ENCODE results near the gene SRSF3. TPM values are rescaled to one million over a fixed set of nuclear protein-coding genes. Genes with fewer than 3 reads are reported as not detected.

SRSF3 gene
- total RNA-seq, 2 experiments from 2014 or later: 316 to 539 TPM

- POLR2A ChIA-PET: no interaction called here
- DNase-seq (ENCODE audit: low spot score): no peak
Measured at GRCh38 chr6:36590237-36590636, 3.9 kb upstream of the SRSF3 start.

GRCh38 chr6:36592221-36592655 lies 1.9 kb upstream of the SRSF3 start:
- Histone ChIP-seq H2AFZ (ENCODE audit: low read length) (peak overlapping the region; percentile 40; the same call in 1 of the 2 replicates), H3K4me3 (ENCODE audit: low read depth, low read length, poor library complexity, severe bottlenecking) (peak overlapping the region; percentile 97), H3K36me3 (ENCODE audit: insufficient read depth, low read length) (peaks cover 30% of the 10 kb centered on the region), H4K20me1 (ENCODE audit: insufficient read depth, low read length) (peaks cover 27% of the 10 kb centered on the region), H3K9me3 (ENCODE audit: low read length) (no peaks in the 10 kb centered on the region), H3K4me2 (ENCODE audit: low read length) (peak overlapping the region; percentile 98), H3K79me2 (ENCODE audit: insufficient read depth, low read depth, low read length) (peaks cover 31% of the 10 kb centered on the region), H3K4me1 (ENCODE audit: insufficient read depth, low read length, poor library complexity, severe bottlenecking) (peaks cover 50% of the 10 kb centered on the region), H3K27ac (ENCODE audit: low read depth, low read length, poor library complexity, severe bottlenecking) (peak overlapping the region; percentile 97), H3K9me2 (ENCODE audit: insufficient read depth, low read length) (no peaks in the 10 kb centered on the region)
- TF ChIP-seq CTCF (conservative IDR thresholded peaks at IDR 0.05; ENCODE audit: low read length) (no peak), EZH2phosphoT487 (IDR thresholded peaks at IDR 0.05; ENCODE audit: borderline replicate concordance, low read depth, low read length) (no peak)
- intact Hi-C loops (cut with micrococcal nuclease; ENCODE audit: unreplicated experiment): loop anchor here (10.0 kb wide), 1 partner anchor 413 kb away; the partner anchor contains the start of gene FGD2
- BruUV-seq (replicated peaks): no TSS peak
- CTCF ChIA-PET (ENCODE audit: unreplicated experiment): interaction anchor here (0.6 to 0.7 kb wide), 2 partner anchors 23 to 175 kb away, joined by 3 to 4 read pairs; no protein-coding TSS in a partner anchor
- POLR2A ChIA-PET: interaction anchor here (0.6 to 1.7 kb wide), 12 partner anchors 12 to 570 kb away, joined by 3 to 9 read pairs (median 4); partner anchors contain the start of gene STK38
- peak; percentile 95 for DNase-seq (ENCODE audit: low spot score)

More at GRCh38 chr6:36590237-36590636, 3.9 kb upstream of the SRSF3 start:
- H3K4me2 ChIP-seq (ENCODE audit: low read length): no peak overlapping the region
- intact Hi-C loops (cut with micrococcal nuclease; ENCODE audit: unreplicated experiment): loop anchor here (10.0 kb wide), 1 partner anchor 415 kb away; the partner anchor contains the start of gene FGD2
- no peak overlapping the region for H3K4me3 ChIP-seq (ENCODE audit: low read depth, low read length, poor library complexity, severe bottlenecking)
- peaks cover 11% of the 10 kb centered on the region for H3K79me2 ChIP-seq (ENCODE audit: insufficient read depth, low read depth, low read length)
- no TSS peak for BruUV-seq (replicated peaks)
- H3K9me3 ChIP-seq (ENCODE audit: low read length): no peaks in the 10 kb centered on the region
- no peaks in the 10 kb centered on the region for H3K9me2 ChIP-seq (ENCODE audit: insufficient read depth, low read length)
- peak overlapping the region; percentile 97 for H3K27ac ChIP-seq (ENCODE audit: low read depth, low read length, poor library complexity, severe bottlenecking)
- TF ChIP-seq EZH2phosphoT487 (IDR thresholded peaks at IDR 0.05; ENCODE audit: borderline replicate concordance, low read depth, low read length) (no peak), CTCF (conservative IDR thresholded peaks at IDR 0.05; ENCODE audit: low read length) (no peak)
- H4K20me1 ChIP-seq (ENCODE audit: insufficient read depth, low read length): peaks cover 9% of the 10 kb centered on the region; the same call in 1 of the 2 replicates
- H3K36me3 ChIP-seq (ENCODE audit: insufficient read depth, low read length): peaks cover 10% of the 10 kb centered on the region
- no peak overlapping the region for H2AFZ ChIP-seq (ENCODE audit: low read length)
- H3K4me1 ChIP-seq (ENCODE audit: insufficient read depth, low read length, poor library complexity, severe bottlenecking): peaks cover 46% of the 10 kb centered on the region
- CTCF ChIA-PET (ENCODE audit: unreplicated experiment): no interaction called here

- peaks cover 54% of the 10 kb centered on the region for H3K4me1 ChIP-seq (ENCODE audit: insufficient read depth, low read length, poor library complexity, severe bottlenecking)
- intact Hi-C loops (cut with micrococcal nuclease; ENCODE audit: unreplicated experiment): loop anchor here (1.0 to 10.0 kb wide), 4 partner anchors 46 to 411 kb away; partner anchors contain the start of genes FGD2, KCTD20, PXT1 and STK38
- H3K79me2 ChIP-seq (ENCODE audit: insufficient read depth, low read depth, low read length): peaks cover 45% of the 10 kb centered on the region
- H3K4me2 ChIP-seq (ENCODE audit: low read length): peak overlapping the region; percentile 98
- peaks cover 43% of the 10 kb centered on the region for H3K36me3 ChIP-seq (ENCODE audit: insufficient read depth, low read length)
- DNase-seq (ENCODE audit: low spot score): peak; percentile 91
- H3K9me3 ChIP-seq (ENCODE audit: low read length): no peaks in the 10 kb centered on the region
- peak overlapping the region; percentile 97 for H3K4me3 ChIP-seq (ENCODE audit: low read depth, low read length, poor library complexity, severe bottlenecking)
- peak overlapping the region; percentile 63; the same call in 1 of the 2 replicates for H2AFZ ChIP-seq (ENCODE audit: low read length)
- TF ChIP-seq CTCF (conservative IDR thresholded peaks at IDR 0.05; ENCODE audit: low read length) (no peak), EZH2phosphoT487 (IDR thresholded peaks at IDR 0.05; ENCODE audit: borderline replicate concordance, low read depth, low read length) (no peak)
- TSS peak; percentile 84 for BruUV-seq (replicated peaks)
- ChIA-PET POLR2A (interaction anchor here (0.6 to 1.7 kb wide), 5 partner anchors 12 to 195 kb away, joined by 3 to 9 read pairs (median 4); partner anchors contain the start of gene STK38), CTCF (ENCODE audit: unreplicated experiment) (no interaction called here)
- H3K9me2 ChIP-seq (ENCODE audit: insufficient read depth, low read length): no peaks in the 10 kb centered on the region
- peaks cover 38% of the 10 kb centered on the region for H4K20me1 ChIP-seq (ENCODE audit: insufficient read depth, low read length)
- peak overlapping the region; percentile 97 for H3K27ac ChIP-seq (ENCODE audit: low read depth, low read length, poor library complexity, severe bottlenecking)
Measured at GRCh38 chr6:36593569-36594028, 563 bp upstream of the SRSF3 start.

Data from OCI-LY7 (cell line).